HG03108 (cell line): ENCODE measurements around the gene ARMC3.
"Not testable (repeated sequence)": the region's sequence is repeated elsewhere in the genome, so short reads cannot be mapped to it uniquely, and the experiment has no call there.

Experiments
- ATAC-seq: cut with Tn5 transposase; IDR thresholded peaks from one replicate; pipeline ENCODE4 v1.9.1; 2021; ENCODE audit warnings: moderate library complexity; ENCODE audit not compliant: unreplicated experiment

ARMC3 gene

GRCh38 chr10:23040002-23040401 lies 112.1 kb downstream of the ARMC3 start:
- ATAC-seq = no peak

- no peak for ATAC-seq
Measured at GRCh38 chr10:23046027-23046426, 118.2 kb downstream of the ARMC3 start.

GRCh38 chr10:23047201-23048050 lies 119.6 kb downstream of the ARMC3 start:
- no peak for ATAC-seq

GRCh38 chr10:23048191-23048590 lies 120.3 kb downstream of the ARMC3 start:
- no peak for ATAC-seq

- ATAC-seq = no peak
Measured at GRCh38 chr10:23051278-23051677, 123.4 kb downstream of the ARMC3 start.

GRCh38 chr10:23051855-23052331 lies 124.0 kb downstream of the ARMC3 start:
- no peak for ATAC-seq

- ATAC-seq = no peak
Measured at GRCh38 chr10:23053036-23053435, 125.2 kb downstream of the ARMC3 start.

- ATAC-seq = no peak
Measured at GRCh38 chr10:23055424-23056185, 127.8 kb downstream of the ARMC3 start.

GRCh38 chr10:23056186-23056579 lies 128.3 kb downstream of the ARMC3 start:
- no peak for ATAC-seq

- no peak for ATAC-seq
Measured at GRCh38 chr10:23058366-23058765, 130.5 kb downstream of the ARMC3 start.

- ATAC-seq = no peak
Measured at GRCh38 chr10:23060918-23061317, 133.1 kb downstream of the ARMC3 start.

GRCh38 chr10:23063045-23063972 lies 135.5 kb downstream of the ARMC3 start:
- no peak for ATAC-seq

- ATAC-seq = no peak
Measured at GRCh38 chr10:23063973-23064812, 136.3 kb downstream of the ARMC3 start.

GRCh38 chr10:23064813-23065114 lies 136.9 kb downstream of the ARMC3 start:
- ATAC-seq = not testable (repeated sequence)

GRCh38 chr10:23065181-23065948 lies 137.5 kb downstream of the ARMC3 start:
- ATAC-seq = no peak

GRCh38 chr10:23067337-23067736 lies 139.5 kb downstream of the ARMC3 start:
- ATAC-seq = no peak

- ATAC-seq = no peak
Measured at GRCh38 chr10:23067939-23068775, 140.3 kb downstream of the ARMC3 start.

GRCh38 chr10:23069019-23069815 lies 141.4 kb downstream of the ARMC3 start:
- no peak for ATAC-seq
